ENCODE measurements around the gene COMT.

The COMT gene

GRCh38 chr22:20009018-20009491 is 67.5 kb downstream of the COMT start:
- CTCF ChIA-PET, result interaction anchor here (0.6 kb wide), 1 partner anchor 775 kb away, joined by 3 read pairs; no protein-coding TSS in a partner anchor
- H3K27ac ChIP-seq (ENCODE audit: extremely low read depth, low read depth, low read length), result no peak overlapping the region
- no peak for TF ChIP-seq ZNF155 (tag by site-specific recombination; IDR thresholded peaks at IDR 0.05)
- TF ChIP-seq ZSCAN5A (tag by site-specific recombination; IDR thresholded peaks at IDR 0.05), result no peak
- TF ChIP-seq GLI2 (tag by site-specific recombination; IDR thresholded peaks at IDR 0.05; ENCODE audit: borderline replicate concordance, low read depth), result no peak
- no peak for TF ChIP-seq PBX3 (CRISPR knock-in tag; IDR thresholded peaks at IDR 0.05)
- TF ChIP-seq ZNF221 (tag by site-specific recombination; IDR thresholded peaks at IDR 0.05; ENCODE audit: borderline replicate concordance), result no peak
- no peak for TF ChIP-seq ZNF324 (tag by site-specific recombination; IDR thresholded peaks at IDR 0.05)
- no peak for TF ChIP-seq ZNF558 (tag by site-specific recombination; IDR thresholded peaks at IDR 0.05)
- no peak for TF ChIP-seq ZNF239 (tag by site-specific recombination; IDR thresholded peaks at IDR 0.05)
- no peak for TF ChIP-seq ZNF449 (tag by site-specific recombination; IDR thresholded peaks at IDR 0.05)
- TF ChIP-seq TRIM28 (IDR thresholded peaks at IDR 0.05; ENCODE audit: borderline replicate concordance, low read length), result no peak
- TF ChIP-seq, protein P1, sequence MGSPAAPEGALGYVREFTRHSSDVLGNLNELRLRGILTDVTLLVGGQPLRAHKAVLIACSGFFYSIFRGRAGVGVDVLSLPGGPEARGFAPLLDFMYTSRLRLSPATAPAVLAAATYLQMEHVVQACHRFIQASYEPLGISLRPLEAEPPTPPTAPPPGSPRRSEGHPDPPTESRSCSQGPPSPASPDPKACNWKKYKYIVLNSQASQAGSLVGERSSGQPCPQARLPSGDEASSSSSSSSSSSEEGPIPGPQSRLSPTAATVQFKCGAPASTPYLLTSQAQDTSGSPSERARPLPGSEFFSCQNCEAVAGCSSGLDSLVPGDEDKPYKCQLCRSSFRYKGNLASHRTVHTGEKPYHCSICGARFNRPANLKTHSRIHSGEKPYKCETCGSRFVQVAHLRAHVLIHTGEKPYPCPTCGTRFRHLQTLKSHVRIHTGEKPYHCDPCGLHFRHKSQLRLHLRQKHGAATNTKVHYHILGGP (tag by site-specific recombination; IDR thresholded peaks at IDR 0.05), result no peak
- no peak for TF ChIP-seq ZNF626 (tag by site-specific recombination; IDR thresholded peaks at IDR 0.05)
- TF ChIP-seq ZNF654 (tag by site-specific recombination; IDR thresholded peaks at IDR 0.05; ENCODE audit: low read depth), result no peak
- TF ChIP-seq ZNF768 (tag by site-specific recombination; IDR thresholded peaks at IDR 0.05), result no peak
- no peak for TF ChIP-seq ZNF747 (tag by site-specific recombination; IDR thresholded peaks at IDR 0.05)
- no peak for TF ChIP-seq ZNF596 (tag by site-specific recombination; IDR thresholded peaks at IDR 0.05)
- TF ChIP-seq GFI1B (tag by site-specific recombination; IDR thresholded peaks at IDR 0.05), result no peak
- no peak for TF ChIP-seq BCL11B (tag by site-specific recombination; IDR thresholded peaks at IDR 0.05; ENCODE audit: low read depth)
- H3K9me3 ChIP-seq (ENCODE audit: control insufficient read depth, insufficient read depth, low read depth, low read length), result no peaks in the 10 kb centered on the region
- POLR2A ChIA-PET, result no interaction called here
- no peak overlapping the region for H3K4me3 ChIP-seq (ENCODE audit: low read depth, low read length)
- H3K4me1 ChIP-seq (ENCODE audit: control insufficient read depth, insufficient read depth, low read length), result no peaks in the 10 kb centered on the region
- H3K36me3 ChIP-seq (ENCODE audit: control insufficient read depth in 2 of 2, insufficient read depth in 1 of 2, low read length in 2 of 2), result no peaks in the 10 kb centered on the region

DNA sequence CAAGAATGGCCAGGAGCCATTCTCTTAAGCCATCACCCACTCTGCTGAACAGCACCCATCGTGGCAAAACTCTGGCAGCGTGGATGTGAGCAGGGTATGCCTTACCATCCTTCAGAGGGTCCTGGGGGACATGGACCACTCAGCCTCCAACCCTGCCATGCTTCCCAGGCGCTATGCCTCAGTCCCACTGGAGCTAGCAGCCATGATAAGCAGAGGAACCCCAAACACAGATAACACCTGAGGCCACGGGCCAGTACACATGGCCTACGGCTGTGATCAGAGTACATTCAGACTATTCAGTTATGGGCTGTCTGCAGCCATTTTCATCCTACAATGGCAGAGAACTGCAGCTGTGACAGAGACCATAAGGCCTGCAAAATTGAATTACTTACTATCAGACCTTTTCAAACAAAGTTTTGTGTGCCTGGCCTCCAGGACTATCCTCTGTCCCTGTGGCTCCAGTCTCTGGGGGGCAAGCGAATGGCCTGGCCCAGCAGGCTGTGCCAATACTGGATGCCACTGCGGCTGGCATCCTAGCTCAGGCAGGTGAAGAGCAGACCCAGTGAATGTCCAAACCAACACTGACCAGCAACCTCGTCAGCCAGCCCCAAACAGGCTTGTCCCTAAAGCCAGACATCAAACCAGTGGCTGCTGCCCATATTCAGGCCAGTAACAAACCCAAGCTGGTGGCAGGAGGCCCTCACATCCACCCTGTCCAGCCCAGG is 68.2 kb downstream of the COMT start:
- Histone ChIP-seq H3K4me3 (ENCODE audit: low read depth, low read length) (no peak overlapping the region), H3K4me1 (ENCODE audit: control insufficient read depth, insufficient read depth, low read length) (no peaks in the 10 kb centered on the region), H3K9me3 (ENCODE audit: control insufficient read depth, insufficient read depth, low read depth, low read length) (no peaks in the 10 kb centered on the region), H3K36me3 (ENCODE audit: control insufficient read depth in 2 of 2, insufficient read depth in 1 of 2, low read length in 2 of 2) (no peaks in the 10 kb centered on the region), H3K27ac (ENCODE audit: extremely low read depth, low read depth, low read length) (no peak overlapping the region)
- POLR2A ChIA-PET, result no interaction called here
- CTCF ChIA-PET, result interaction anchor here (0.6 to 6.9 kb wide), 4 partner anchors 14 to 774 kb away, joined by 3 to 150 read pairs (median 3); no protein-coding TSS in a partner anchor
- TF ChIP-seq ZNF324 (tag by site-specific recombination; IDR thresholded peaks at IDR 0.05) (no peak), PRDM1 (tag by site-specific recombination; IDR thresholded peaks at IDR 0.05) (no peak), ZNF416 (tag by site-specific recombination; IDR thresholded peaks at IDR 0.05) (no peak), ZNF747 (tag by site-specific recombination; IDR thresholded peaks at IDR 0.05) (no peak), ZFHX2 (tag by site-specific recombination; conservative IDR thresholded peaks at IDR 0.05) (no peak), ZNF677 (tag by site-specific recombination; IDR thresholded peaks at IDR 0.05) (no peak), ZBTB48 (tag by site-specific recombination; IDR thresholded peaks at IDR 0.05) (no peak), MEIS1 (CRISPR knock-in tag; IDR thresholded peaks at IDR 0.05; ENCODE audit: borderline replicate concordance) (no peak)
